Measurements from ENCODE around the gene SLC25A18. TPM values are rescaled to one million over a fixed set of nuclear protein-coding genes. Genes with fewer than 3 reads are reported as not detected.
A peak's percentile ranks its signal among the peaks of the same experiment; 100 is the strongest.

Gene SLC25A18
- total RNA-seq, 1 donor from 2014 or later: 2.2 TPM

DNA sequence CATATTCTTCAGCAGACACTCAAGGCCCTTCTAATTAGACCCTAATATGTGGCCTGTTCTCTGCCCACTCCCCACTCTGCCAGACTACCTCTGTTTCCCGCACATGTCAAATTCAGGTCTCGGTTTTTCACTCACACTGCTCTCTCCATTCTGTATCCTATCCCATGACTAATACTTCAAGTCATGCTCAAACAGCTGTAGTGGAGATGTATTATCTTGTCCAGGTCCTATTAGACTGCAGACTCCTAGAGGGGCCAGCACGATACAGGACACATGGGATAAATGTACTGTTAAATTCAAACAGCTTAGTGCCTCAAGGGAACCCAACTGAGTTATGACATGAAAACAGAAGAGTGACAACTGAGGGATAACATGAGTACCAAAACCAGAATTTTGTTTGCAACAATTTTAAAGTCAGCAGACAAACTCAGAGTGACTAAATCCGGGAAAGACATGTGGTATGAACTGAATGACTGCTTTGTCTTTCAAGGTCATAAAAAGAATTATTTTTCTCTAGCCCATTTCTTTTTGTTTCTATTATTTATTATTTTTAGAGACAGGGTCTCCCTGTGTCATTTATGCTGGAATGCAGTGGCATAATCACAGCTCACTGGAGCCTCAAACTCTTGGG lies 44.7 kb downstream of the SLC25A18 start:
- no peaks in the 10 kb centered on the region for H3K27me3 Mint-ChIP-seq (ENCODE audit: unreplicated experiment)
- peaks cover 11% of the 10 kb centered on the region for H3K36me3 Mint-ChIP-seq (ENCODE audit: low read depth, unreplicated experiment)
- no peak for DNase-seq (ENCODE audit: low spot score)
- no peaks in the 10 kb centered on the region for H3K4me1 Mint-ChIP-seq (ENCODE audit: unreplicated experiment)
- H3K4me3 Mint-ChIP-seq (ENCODE audit: unreplicated experiment): no peak overlapping the region
- H3K27ac Mint-ChIP-seq (ENCODE audit: unreplicated experiment): no peak overlapping the region
- TF ChIP-seq, protein P1, sequence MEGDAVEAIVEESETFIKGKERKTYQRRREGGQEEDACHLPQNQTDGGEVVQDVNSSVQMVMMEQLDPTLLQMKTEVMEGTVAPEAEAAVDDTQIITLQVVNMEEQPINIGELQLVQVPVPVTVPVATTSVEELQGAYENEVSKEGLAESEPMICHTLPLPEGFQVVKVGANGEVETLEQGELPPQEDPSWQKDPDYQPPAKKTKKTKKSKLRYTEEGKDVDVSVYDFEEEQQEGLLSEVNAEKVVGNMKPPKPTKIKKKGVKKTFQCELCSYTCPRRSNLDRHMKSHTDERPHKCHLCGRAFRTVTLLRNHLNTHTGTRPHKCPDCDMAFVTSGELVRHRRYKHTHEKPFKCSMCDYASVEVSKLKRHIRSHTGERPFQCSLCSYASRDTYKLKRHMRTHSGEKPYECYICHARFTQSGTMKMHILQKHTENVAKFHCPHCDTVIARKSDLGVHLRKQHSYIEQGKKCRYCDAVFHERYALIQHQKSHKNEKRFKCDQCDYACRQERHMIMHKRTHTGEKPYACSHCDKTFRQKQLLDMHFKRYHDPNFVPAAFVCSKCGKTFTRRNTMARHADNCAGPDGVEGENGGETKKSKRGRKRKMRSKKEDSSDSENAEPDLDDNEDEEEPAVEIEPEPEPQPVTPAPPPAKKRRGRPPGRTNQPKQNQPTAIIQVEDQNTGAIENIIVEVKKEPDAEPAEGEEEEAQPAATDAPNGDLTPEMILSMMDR (IDR thresholded peaks at IDR 0.05; ENCODE audit: unreplicated experiment): no peak
- H3K9me3 Mint-ChIP-seq (ENCODE audit: unreplicated experiment): no peaks in the 10 kb centered on the region

- H3K9me3 Mint-ChIP-seq (ENCODE audit: unreplicated experiment): no peaks in the 10 kb centered on the region
- H3K4me3 Mint-ChIP-seq (ENCODE audit: unreplicated experiment): no peak overlapping the region
- H3K4me1 Mint-ChIP-seq (ENCODE audit: unreplicated experiment): no peaks in the 10 kb centered on the region
- TF ChIP-seq, protein P1 (IDR thresholded peaks at IDR 0.05; ENCODE audit: unreplicated experiment): no peak
- no peak overlapping the region for H3K27ac Mint-ChIP-seq (ENCODE audit: unreplicated experiment)
- H3K27me3 Mint-ChIP-seq (ENCODE audit: unreplicated experiment): no peaks in the 10 kb centered on the region
- H3K36me3 Mint-ChIP-seq (ENCODE audit: low read depth, unreplicated experiment): peaks cover 11% of the 10 kb centered on the region
- DNase-seq (ENCODE audit: low spot score): no peak
Observed at GRCh38 chr22:17612057-17612456, 48.8 kb downstream of the SLC25A18 start.

- TF ChIP-seq, protein P1 (IDR thresholded peaks at IDR 0.05; ENCODE audit: unreplicated experiment): no peak
- DNase-seq (ENCODE audit: low spot score): no peak
- Mint-ChIP-seq H3K4me1 (ENCODE audit: unreplicated experiment) (no peaks in the 10 kb centered on the region), H3K27me3 (ENCODE audit: unreplicated experiment) (no peaks in the 10 kb centered on the region), H3K4me3 (ENCODE audit: unreplicated experiment) (no peak overlapping the region), H3K9me3 (ENCODE audit: unreplicated experiment) (no peaks in the 10 kb centered on the region), H3K27ac (ENCODE audit: unreplicated experiment) (no peak overlapping the region), H3K36me3 (ENCODE audit: low read depth, unreplicated experiment) (peaks cover 11% of the 10 kb centered on the region)
Observed at GRCh38 chr22:17613280-17613679, 50.0 kb downstream of the SLC25A18 start.

- Mint-ChIP-seq H3K4me1 (ENCODE audit: unreplicated experiment) (peaks cover 9% of the 10 kb centered on the region), H3K9me3 (ENCODE audit: unreplicated experiment) (no peaks in the 10 kb centered on the region), H3K36me3 (ENCODE audit: low read depth, unreplicated experiment) (no peaks in the 10 kb centered on the region), H3K27ac (ENCODE audit: unreplicated experiment) (peak overlapping the region; percentile 99), H3K4me3 (ENCODE audit: unreplicated experiment) (peak overlapping the region; percentile 99), H3K27me3 (ENCODE audit: unreplicated experiment) (peaks cover 10% of the 10 kb centered on the region)
- TF ChIP-seq, protein P1 (IDR thresholded peaks at IDR 0.05; ENCODE audit: unreplicated experiment): no peak
- no peak for DNase-seq (ENCODE audit: low spot score)
Observed at GRCh38 chr22:17627961-17628405, 64.7 kb downstream of the SLC25A18 start.

DNA sequence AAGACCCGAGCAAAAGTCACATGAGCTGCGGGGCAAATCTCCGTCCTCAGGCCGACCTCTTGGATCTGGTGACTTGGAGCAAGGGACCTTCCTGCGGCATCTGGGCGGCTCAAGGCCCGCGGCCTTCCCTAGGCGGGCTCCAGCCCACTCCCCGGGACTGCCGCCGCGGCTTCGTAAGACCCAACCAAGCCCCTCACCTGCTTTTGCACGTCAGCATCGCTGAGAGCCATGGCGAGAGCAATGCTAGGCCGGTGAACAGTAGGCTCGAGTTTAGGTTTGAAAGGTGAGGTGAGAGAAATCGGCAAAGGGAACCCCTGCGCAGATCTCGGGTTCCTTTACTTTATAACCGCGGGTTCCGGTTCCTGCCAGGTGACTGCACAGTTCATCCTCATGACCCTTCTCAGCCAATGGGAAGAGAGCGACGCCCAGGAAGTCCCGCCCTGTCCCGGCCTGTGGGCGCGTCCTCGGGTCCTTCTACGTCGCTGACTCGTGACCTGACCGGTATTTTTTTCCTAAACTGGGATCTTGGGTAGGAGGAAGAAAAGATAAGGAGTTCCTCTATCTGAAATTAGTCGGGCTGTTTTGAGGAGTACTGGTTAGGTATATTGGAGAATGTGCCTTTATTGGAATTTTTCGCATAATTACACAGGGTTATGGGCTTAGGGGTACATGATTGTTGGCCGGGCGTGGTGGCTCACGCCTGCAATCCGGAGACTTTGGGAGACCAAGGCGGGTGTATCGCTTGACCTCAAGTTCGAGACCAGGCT lies 65.3 kb downstream of the SLC25A18 start, which contains the start of gene ATP6V1E1:
ATP6V1E1 (minus strand) TSS at position 344 of the 767 bp plus-strand sequence; CDS start at position 230, 114 bp downstream.
- Mint-ChIP-seq H3K9me3 (ENCODE audit: unreplicated experiment) (no peaks in the 10 kb centered on the region), H3K27ac (ENCODE audit: unreplicated experiment) (peak within 1 kb of the TSS; percentile 99), H3K27me3 (ENCODE audit: unreplicated experiment) (peaks cover 10% of the 10 kb centered on the region), H3K4me1 (ENCODE audit: unreplicated experiment) (peaks cover 9% of the 10 kb centered on the region), H3K36me3 (ENCODE audit: low read depth, unreplicated experiment) (no peaks in the 10 kb centered on the region), H3K4me3 (ENCODE audit: unreplicated experiment) (peak within 1 kb of the TSS; percentile 99)
- DNase-seq (ENCODE audit: low spot score): peak; percentile 95
- TF ChIP-seq, protein P1 (IDR thresholded peaks at IDR 0.05; ENCODE audit: unreplicated experiment): no peak

Data from endothelial cell (in vitro differentiated cells).